Activated CD4-positive, alpha-beta memory T cell treated with anti-CD3 and anti-CD28 coated beads for 36 hours (primary cell): ENCODE results near the gene TTLL11. TPM values are rescaled to one million over a fixed set of nuclear protein-coding genes. Genes with fewer than 3 reads are reported as not detected.

Source experiments
- CTCF ChIA-PET: fragments of 350-600 bp; sonication (Branson Sonifier 250); formaldehyde crosslinking; loops from one replicate; lab custom pipeline; 2021; ENCODE audit warnings: antibody characterized with exemption, inconsistent platforms; lab: Charles Lee
- POLR2A ChIA-PET: fragments of 350-600 bp; sonication (Branson Sonifier 250); formaldehyde crosslinking; loops from one replicate; lab custom pipeline; 2021; ENCODE audit warnings: antibody characterized with exemption; lab: Charles Lee
- DNase-seq: peaks from one replicate; pipeline ENCODE4 v3.0.0-alpha.2; 2020
- H3K27ac Mint-ChIP-seq: one replicate; pipeline ENCODE4 v1.8.0; 2021; ENCODE audit warnings: mixed read lengths
- H3K27me3 Mint-ChIP-seq: one replicate; pipeline ENCODE4 v1.8.0; 2021; ENCODE audit warnings: mixed read lengths
- H3K36me3 Mint-ChIP-seq: one replicate; pipeline ENCODE4 v1.8.0; 2021; ENCODE audit warnings: mixed read lengths
- H3K4me1 Mint-ChIP-seq: one replicate; pipeline ENCODE4 v1.8.0; 2021; ENCODE audit warnings: low read depth, mixed read lengths
- H3K4me3 Mint-ChIP-seq: one replicate; pipeline ENCODE4 v1.8.0; 2021; ENCODE audit warnings: mild to moderate bottlenecking, mixed read lengths
- H3K9me3 Mint-ChIP-seq: one replicate; pipeline ENCODE4 v1.8.0; 2021; ENCODE audit warnings: mixed read lengths
- intact Hi-C: fragments of 100-400 bp; cut with micrococcal nuclease; formaldehyde crosslinking; loops from one replicate; pipeline ENCODE4 v1.15.1; 2023
- total RNA-seq, 2 experiments: library from RNA; stranded (reverse); gene quantifications; one replicate each; pipeline ENCODE4 v1.2.3, GENCODE V29; 2021

The TTLL11 gene
- total RNA-seq, 2 experiments from 2014 or later, result 0.97 TPM

- ChIA-PET POLR2A (no interaction called here), CTCF (no interaction called here)
- Mint-ChIP-seq H3K4me3 (no peak overlapping the region), H3K36me3 (no peaks in the 10 kb centered on the region), H3K27ac (no peak overlapping the region), H3K9me3 (no peaks in the 10 kb centered on the region), H3K4me1 (no peaks in the 10 kb centered on the region), H3K27me3 (no peaks in the 10 kb centered on the region)
- no peak for DNase-seq
- intact Hi-C loops, result no loop called here
Measured at GRCh38 chr9:121816845-121817450, 276.2 kb downstream of the TTLL11 start.

DNA sequence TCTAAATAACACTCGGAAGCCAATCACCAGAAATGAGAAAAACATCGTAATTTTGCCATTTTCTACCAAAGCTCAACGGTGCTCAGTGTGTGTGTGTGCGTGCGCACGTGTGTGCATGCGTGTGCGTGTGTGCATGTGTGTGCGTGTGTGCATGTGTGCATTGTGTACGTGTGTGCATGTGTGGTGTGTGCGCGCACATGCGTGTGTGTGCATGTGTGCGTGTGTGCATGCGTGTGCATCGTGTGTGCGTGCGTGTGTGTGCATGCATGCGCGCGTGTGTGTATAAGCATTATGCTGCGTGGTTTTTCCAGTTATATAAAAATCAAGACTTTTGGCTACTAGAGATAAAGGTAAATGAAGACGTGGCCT is 276.7 kb downstream of the TTLL11 start:
- Mint-ChIP-seq H3K9me3 (no peaks in the 10 kb centered on the region), H3K27me3 (no peaks in the 10 kb centered on the region), H3K4me3 (no peak overlapping the region), H3K4me1 (no peaks in the 10 kb centered on the region), H3K36me3 (no peaks in the 10 kb centered on the region), H3K27ac (no peak overlapping the region)
- intact Hi-C loops, result no loop called here
- DNase-seq, result no peak
- ChIA-PET CTCF (no interaction called here), POLR2A (no interaction called here)

- Mint-ChIP-seq H3K27ac (no peak overlapping the region), H3K4me3 (no peak overlapping the region), H3K36me3 (no peaks in the 10 kb centered on the region), H3K27me3 (no peaks in the 10 kb centered on the region), H3K4me1 (no peaks in the 10 kb centered on the region), H3K9me3 (no peaks in the 10 kb centered on the region)
- ChIA-PET POLR2A (no interaction called here), CTCF (no interaction called here)
- intact Hi-C loops, result no loop called here
- no peak for DNase-seq
Measured at GRCh38 chr9:121815546-121816448, 277.3 kb downstream of the TTLL11 start.

DNA sequence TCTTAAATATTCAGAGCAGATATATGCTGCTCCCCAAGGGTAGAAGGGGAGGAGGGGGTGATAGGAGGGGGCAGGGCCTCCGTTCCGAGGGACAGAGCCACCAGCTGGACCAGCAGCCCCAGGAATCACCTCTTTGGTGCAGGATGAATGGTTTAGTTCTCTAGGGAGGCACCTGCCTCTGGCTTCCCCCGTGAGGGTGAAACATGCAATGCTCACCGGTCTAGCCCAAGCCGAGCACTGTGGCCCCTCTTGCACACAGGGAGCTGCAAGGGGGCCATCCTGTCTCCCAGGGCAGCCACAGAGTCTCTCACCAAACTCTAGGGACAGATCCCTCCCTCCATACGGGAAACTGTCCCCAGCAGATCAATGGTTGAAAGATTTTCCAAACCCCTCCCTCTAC is 278.0 kb downstream of the TTLL11 start:
- Mint-ChIP-seq H3K4me1 (no peaks in the 10 kb centered on the region), H3K9me3 (no peaks in the 10 kb centered on the region), H3K27ac (no peak overlapping the region), H3K4me3 (no peak overlapping the region), H3K36me3 (no peaks in the 10 kb centered on the region), H3K27me3 (no peaks in the 10 kb centered on the region)
- ChIA-PET POLR2A (no interaction called here), CTCF (no interaction called here)
- intact Hi-C loops, result no loop called here
- no peak for DNase-seq

DNA sequence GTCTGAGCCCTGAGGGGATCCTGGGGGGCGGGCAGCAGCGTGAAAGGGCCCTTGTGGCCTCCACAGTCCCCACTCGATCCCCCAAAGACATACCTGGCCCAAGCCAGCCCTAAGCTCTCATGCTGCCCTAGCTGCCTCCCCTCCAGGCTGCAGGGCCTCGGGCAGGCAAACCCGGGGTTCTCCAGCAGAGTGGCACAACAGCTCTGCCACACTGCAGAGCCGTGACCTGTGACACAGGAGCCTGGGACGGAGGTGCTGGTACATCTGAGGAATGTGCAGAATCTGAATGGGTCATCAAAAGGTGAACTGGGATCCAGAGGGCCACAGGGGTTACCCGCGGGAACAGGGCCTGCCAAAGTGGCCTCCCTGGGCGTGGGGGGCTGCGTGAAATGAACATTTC is 278.5 kb downstream of the TTLL11 start:
- ChIA-PET CTCF (no interaction called here), POLR2A (no interaction called here)
- Mint-ChIP-seq H3K27ac (no peak overlapping the region), H3K4me3 (no peak overlapping the region), H3K9me3 (no peaks in the 10 kb centered on the region), H3K4me1 (no peaks in the 10 kb centered on the region), H3K27me3 (no peaks in the 10 kb centered on the region), H3K36me3 (no peaks in the 10 kb centered on the region)
- DNase-seq, result no peak
- intact Hi-C loops, result no loop called here

- H3K27me3 Mint-ChIP-seq, result no peaks in the 10 kb centered on the region
- ChIA-PET POLR2A (no interaction called here), CTCF (no interaction called here)
- H3K4me1 Mint-ChIP-seq, result no peaks in the 10 kb centered on the region
- intact Hi-C loops, result no loop called here
- H3K27ac Mint-ChIP-seq, result no peak overlapping the region
- no peak for DNase-seq
- H3K36me3 Mint-ChIP-seq, result no peaks in the 10 kb centered on the region
- no peak overlapping the region for H3K4me3 Mint-ChIP-seq
- no peaks in the 10 kb centered on the region for H3K9me3 Mint-ChIP-seq
Measured at GRCh38 chr9:121813519-121814210, 279.4 kb downstream of the TTLL11 start.

- DNase-seq, result no peak
- Mint-ChIP-seq H3K27me3 (no peaks in the 10 kb centered on the region), H3K4me1 (no peaks in the 10 kb centered on the region), H3K9me3 (no peaks in the 10 kb centered on the region), H3K36me3 (no peaks in the 10 kb centered on the region), H3K4me3 (no peak overlapping the region), H3K27ac (no peak overlapping the region)
- intact Hi-C loops, result no loop called here
- ChIA-PET CTCF (no interaction called here), POLR2A (no interaction called here)
Measured at GRCh38 chr9:121812159-121812735, 280.9 kb downstream of the TTLL11 start.

DNA sequence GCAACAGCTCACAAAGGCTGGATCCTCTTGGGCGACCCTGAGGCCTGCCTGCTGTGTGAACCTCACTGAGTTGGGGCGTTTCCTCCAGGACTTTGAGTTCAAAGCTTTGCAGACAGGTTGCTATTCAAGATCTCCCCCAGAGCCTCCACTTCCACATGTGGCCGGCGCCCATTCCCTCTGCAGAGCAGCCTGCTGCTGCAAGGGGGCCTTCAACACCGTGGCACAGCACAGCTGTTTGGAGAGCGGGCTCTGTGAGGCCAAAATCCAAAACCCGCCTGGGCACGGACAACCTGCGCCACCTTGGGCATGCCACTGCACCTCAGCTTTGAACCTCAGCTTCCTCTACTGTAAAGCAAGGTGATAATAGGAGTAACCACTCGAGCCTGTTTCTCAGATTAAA is 281.4 kb downstream of the TTLL11 start:
- H3K27ac Mint-ChIP-seq, result no peak overlapping the region
- no peaks in the 10 kb centered on the region for H3K27me3 Mint-ChIP-seq
- DNase-seq, result no peak
- no peaks in the 10 kb centered on the region for H3K9me3 Mint-ChIP-seq
- H3K36me3 Mint-ChIP-seq, result no peaks in the 10 kb centered on the region
- intact Hi-C loops, result no loop called here
- CTCF ChIA-PET, result no interaction called here
- H3K4me1 Mint-ChIP-seq, result no peaks in the 10 kb centered on the region
- POLR2A ChIA-PET, result no interaction called here
- H3K4me3 Mint-ChIP-seq, result no peak overlapping the region

DNA sequence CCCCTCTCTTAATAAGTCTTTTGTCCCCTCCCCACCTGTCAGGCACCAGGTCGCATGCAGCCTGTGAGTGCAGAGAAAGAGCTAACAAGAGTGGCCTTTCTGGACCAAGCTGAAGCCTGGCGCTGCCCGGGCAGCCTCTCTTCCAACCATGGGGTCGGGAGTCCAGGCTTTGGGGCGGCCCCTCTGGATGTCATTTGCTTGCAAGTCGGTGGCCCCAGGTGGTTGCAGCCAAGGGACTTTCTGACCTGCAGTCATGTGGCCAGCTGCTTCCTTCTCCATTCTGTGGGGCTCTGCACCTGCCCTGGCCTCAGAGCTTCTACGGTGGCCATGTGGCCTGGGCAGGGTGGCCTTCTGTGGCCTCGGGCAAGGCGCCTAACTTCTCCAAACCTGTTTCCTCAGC is 282.0 kb downstream of the TTLL11 start:
- H3K27ac Mint-ChIP-seq, result no peak overlapping the region
- no peaks in the 10 kb centered on the region for H3K9me3 Mint-ChIP-seq
- POLR2A ChIA-PET, result no interaction called here
- CTCF ChIA-PET, result no interaction called here
- no peaks in the 10 kb centered on the region for H3K36me3 Mint-ChIP-seq
- H3K4me3 Mint-ChIP-seq, result no peak overlapping the region
- intact Hi-C loops, result no loop called here
- H3K27me3 Mint-ChIP-seq, result no peaks in the 10 kb centered on the region
- DNase-seq, result no peak
- no peaks in the 10 kb centered on the region for H3K4me1 Mint-ChIP-seq

- H3K27me3 Mint-ChIP-seq, result no peaks in the 10 kb centered on the region
- ChIA-PET POLR2A (no interaction called here), CTCF (no interaction called here)
- H3K36me3 Mint-ChIP-seq, result no peaks in the 10 kb centered on the region
- H3K27ac Mint-ChIP-seq, result no peak overlapping the region
- no peaks in the 10 kb centered on the region for H3K9me3 Mint-ChIP-seq
- DNase-seq, result no peak
- intact Hi-C loops, result no loop called here
- no peak overlapping the region for H3K4me3 Mint-ChIP-seq
- H3K4me1 Mint-ChIP-seq, result no peaks in the 10 kb centered on the region
Measured at GRCh38 chr9:121810489-121810888, 282.6 kb downstream of the TTLL11 start.

- Mint-ChIP-seq H3K27me3 (no peaks in the 10 kb centered on the region), H3K9me3 (peaks cover 5% of the 10 kb centered on the region), H3K4me1 (no peaks in the 10 kb centered on the region), H3K36me3 (peaks cover 1% of the 10 kb centered on the region), H3K27ac (no peak overlapping the region), H3K4me3 (no peak overlapping the region)
- CTCF ChIA-PET, result no interaction called here
- intact Hi-C loops, result no loop called here
- DNase-seq, result no peak
- POLR2A ChIA-PET, result no interaction called here
Measured at GRCh38 chr9:121809356-121810050, 283.6 kb downstream of the TTLL11 start.

- POLR2A ChIA-PET, result no interaction called here
Measured at GRCh38 chr9:121808781-121809180, 284.3 kb downstream of the TTLL11 start.

More at GRCh38 chr9:121808781-121809180, 284.3 kb downstream of the TTLL11 start:
- peaks cover 2% of the 10 kb centered on the region for H3K27me3 Mint-ChIP-seq
- intact Hi-C loops, result no loop called here
- H3K9me3 Mint-ChIP-seq, result peaks cover 11% of the 10 kb centered on the region
- CTCF ChIA-PET, result no interaction called here
- H3K27ac Mint-ChIP-seq, result no peak overlapping the region
- H3K4me1 Mint-ChIP-seq, result no peaks in the 10 kb centered on the region
- no peak overlapping the region for H3K4me3 Mint-ChIP-seq
- DNase-seq, result no peak
- peaks cover 1% of the 10 kb centered on the region for H3K36me3 Mint-ChIP-seq
